ENCODE data around the gene LGSN.

GRCh38 chr6:63305277-63305676 is 14.5 kb downstream of the LGSN start:
- TF ChIP-seq RAD21 (conservative IDR thresholded peaks at IDR 0.05 in 1 of 2, IDR thresholded peaks at IDR 0.05 in 1 of 2) (no peak), ATOH8 (CRISPR knock-in tag; IDR thresholded peaks at IDR 0.05; ENCODE audit: low read depth) (no peak), BHLHE40 (IDR thresholded peaks at IDR 0.05; ENCODE audit: low read depth, low read length) (no peak), CTCF (IDR thresholded peaks at IDR 0.05) (no peak), ESRRA (IDR thresholded peaks at IDR 0.05; ENCODE audit: borderline replicate concordance, low read length) (no peak), JUN (IDR thresholded peaks at IDR 0.05) (no peak), ZSCAN20 (CRISPR knock-in tag; IDR thresholded peaks at IDR 0.05) (no peak)
